Stimulated activated CD8-positive, alpha-beta memory T cell treated with anti-CD3 and anti-CD28 coated beads, Interleukin-7, amount 100 ng/mL, for 24 hours (primary cell): ENCODE measurements around the gene IQSEC1.

ENCODE experiments used
- DNase-seq: peaks from one replicate; pipeline ENCODE4 v3.0.0-alpha.2; 2020; ENCODE audit warnings: low read depth

The IQSEC1 gene

GRCh38 chr3:13073326-13074005 lies at the start of gene IQSEC1:
IQSEC1 (minus strand) TSS chr3:13073429; CDS start chr3:13073014, 415 bp downstream.
- peak; percentile 52 for DNase-seq

GRCh38 chr3:13122081-13123012 lies 49.1 kb upstream of the IQSEC1 start:
- no peak for DNase-seq

- no peak for DNase-seq
These were observed 48.3 kb upstream of the IQSEC1 start for GRCh38 chr3:13121553-13122001.

GRCh38 chr3:13120928-13121552 lies 47.8 kb upstream of the IQSEC1 start:
- no peak for DNase-seq

GRCh38 chr3:13120289-13120927 lies 47.2 kb upstream of the IQSEC1 start:
- DNase-seq, result no peak

- DNase-seq, result no peak
These were observed 46.4 kb upstream of the IQSEC1 start for GRCh38 chr3:13119471-13120220.

GRCh38 chr3:13116426-13116825 lies 43.2 kb upstream of the IQSEC1 start:
- DNase-seq, result no peak

- DNase-seq, result no peak
These were observed 42.8 kb upstream of the IQSEC1 start for GRCh38 chr3:13115991-13116390.

GRCh38 chr3:13115576-13115910 lies 42.3 kb upstream of the IQSEC1 start:
- no peak for DNase-seq

- no peak for DNase-seq
These were observed 41.8 kb upstream of the IQSEC1 start for GRCh38 chr3:13114811-13115575.

GRCh38 chr3:13113346-13114330 lies 40.4 kb upstream of the IQSEC1 start:
- DNase-seq, result no peak

- DNase-seq, result no peak
These were observed 39.5 kb upstream of the IQSEC1 start for GRCh38 chr3:13112521-13113345.

- no peak for DNase-seq
These were observed 38.8 kb upstream of the IQSEC1 start for GRCh38 chr3:13111873-13112520.

GRCh38 chr3:13111173-13111872 lies 38.1 kb upstream of the IQSEC1 start:
- DNase-seq, result no peak

- no peak for DNase-seq
These were observed 37.5 kb upstream of the IQSEC1 start for GRCh38 chr3:13110678-13111116.

GRCh38 chr3:13109516-13109915 lies 36.3 kb upstream of the IQSEC1 start:
- no peak for DNase-seq

- no peak for DNase-seq
These were observed 35.6 kb upstream of the IQSEC1 start for GRCh38 chr3:13108861-13109260.
